CD14-positive monocyte (primary cell): ENCODE results near the gene TAAR6. TPM values are rescaled to one million over a fixed set of nuclear protein-coding genes. Genes with fewer than 3 reads are reported as not detected.

Experiments used
- DNase-seq, 3 donors: peaks; one replicate each; pipeline ENCODE4 v3.0.0-alpha.2; 2011 to 2022
- H2AFZ ChIP-seq: 2 replicates; pipeline ENCODE4 v1.6.0; 2012; ENCODE audit warnings: mild to moderate bottlenecking, low read depth, low read length, inconsistent platforms; ENCODE audit not compliant: insufficient read depth, poor library complexity, severe bottlenecking
- H3K27ac ChIP-seq, 2 donors: 1 replicate in 1 of 2; 2 replicates in 1 of 2; pipeline ENCODE4 v1.5.1; 2012 to 2013; ENCODE audit warnings: low read length in 2 of 2, control low read depth in 1 of 2, inconsistent platforms in 1 of 2, low read depth in 1 of 2, mild to moderate bottlenecking in 1 of 2
- H3K27me3 ChIP-seq, 2 donors: one replicate each; pipeline versions ENCODE4 v1.6.0 to v1.6.1; 2011 to 2013; ENCODE audit warnings: low read length in 2 of 2; ENCODE audit not compliant: control insufficient read depth in 2 of 2, insufficient read depth in 2 of 2
- H3K36me3 ChIP-seq, 2 donors: replicated peaks in 1 of 2; 1 replicate in 1 of 2; 2 replicates in 1 of 2; pipeline versions ENCODE4 v1.5.1 to v1.6.1; 2012 to 2013; ENCODE audit warnings: low read length in 2 of 2, control low read depth in 1 of 2, inconsistent platforms in 1 of 2, mild to moderate bottlenecking in 1 of 2; ENCODE audit not compliant: insufficient read depth in 2 of 2, control insufficient read depth in 1 of 2
- H3K4me1 ChIP-seq, 2 donors: 1 replicate in 1 of 2; 2 replicates in 1 of 2; pipeline versions ENCODE4 v1.5.1 to v1.6.1; 2012 to 2013; ENCODE audit warnings: low read length in 2 of 2, control low read depth in 1 of 2, inconsistent platforms in 1 of 2, mild to moderate bottlenecking in 1 of 2, moderate library complexity in 1 of 2; ENCODE audit not compliant: insufficient read depth in 2 of 2, control insufficient read depth in 1 of 2
- H3K4me2 ChIP-seq: replicated peaks from 2 replicates; pipeline ENCODE3; 2012; ENCODE audit warnings: low read length, moderate library complexity, mild to moderate bottlenecking; ENCODE audit not compliant: poor library complexity, severe bottlenecking; ENCODE audit errors: extremely low read depth
- H3K4me3 ChIP-seq, 3 experiments: fragments of 200-600 bp in 1 of 3; sonication (generic) in 1 of 3; replicated peaks in 1 of 3; 1 replicate in 2 of 3; 2 replicates in 1 of 3; pipeline ENCODE4 v1.5.1; 2011 to 2013; ENCODE audit warnings: low read length in 3 of 3, mild to moderate bottlenecking in 3 of 3, control low read depth in 2 of 3, low read depth in 2 of 3, inconsistent platforms in 1 of 3, moderate library complexity in 1 of 3
- H3K79me2 ChIP-seq: 2 replicates; pipeline ENCODE4 v1.6.0; 2012; ENCODE audit warnings: mild to moderate bottlenecking, control low read depth, inconsistent platforms, low read length, moderate library complexity; ENCODE audit not compliant: insufficient read depth
- H3K9ac ChIP-seq: 2 replicates; pipeline ENCODE4 v1.6.0; 2017; ENCODE audit warnings: low read length, mild to moderate bottlenecking; ENCODE audit not compliant: insufficient read depth, poor library complexity, severe bottlenecking
- H3K9me3 ChIP-seq, 2 donors: replicated peaks in 1 of 2; 1 replicate in 1 of 2; 2 replicates in 1 of 2; pipeline versions ENCODE4 v1.5.1 to v1.6.1; 2012 to 2013; ENCODE audit warnings: low read length in 2 of 2, control low read depth in 1 of 2; ENCODE audit not compliant: control insufficient read depth in 1 of 2, insufficient read depth in 1 of 2
- H4K20me1 ChIP-seq: 2 replicates; pipeline ENCODE4 v1.6.0; 2012; ENCODE audit warnings: mild to moderate bottlenecking, low read length, control low read depth, moderate library complexity; ENCODE audit not compliant: insufficient read depth
- H3K27ac Mint-ChIP-seq, 7 donors: one replicate each; pipeline ENCODE4 v1.8.0; 2020; ENCODE audit warnings: mild to moderate bottlenecking in 7 of 7, mixed read lengths in 7 of 7, moderate library complexity in 6 of 7, inconsistent platforms in 2 of 7
- H3K27me3 Mint-ChIP-seq, 3 donors: one replicate each; pipeline ENCODE4 v1.8.0; 2021 to 2022; ENCODE audit warnings: low read depth in 3 of 3, mild to moderate bottlenecking in 3 of 3, mixed read lengths in 3 of 3, moderate library complexity in 3 of 3, inconsistent platforms in 1 of 3
- H3K36me3 Mint-ChIP-seq, 2 donors: one replicate each; pipeline ENCODE4 v1.8.0; 2020; ENCODE audit warnings: mixed read lengths in 2 of 2, inconsistent platforms in 1 of 2, mild to moderate bottlenecking in 1 of 2
- H3K4me1 Mint-ChIP-seq: one replicate; pipeline ENCODE4 v1.8.0; 2020; ENCODE audit warnings: mild to moderate bottlenecking, mixed read lengths
- H3K4me3 Mint-ChIP-seq, 2 donors: one replicate each; pipeline ENCODE4 v1.8.0; 2020; ENCODE audit warnings: mild to moderate bottlenecking in 2 of 2, mixed read lengths in 2 of 2, moderate library complexity in 1 of 2
- H3K9me3 Mint-ChIP-seq, 7 donors: one replicate each; pipeline ENCODE4 v1.8.0; 2020 to 2022; ENCODE audit warnings: mixed read lengths in 7 of 7, mild to moderate bottlenecking in 6 of 7, moderate library complexity in 6 of 7, inconsistent platforms in 2 of 7
- CTCF ChIP-seq: fragments of 200-600 bp; IDR thresholded peaks from one replicate; pipeline ENCODE4 v1.8.0; 2022; ENCODE audit warnings: antibody characterized with exemption, mild to moderate bottlenecking
- WGBS: methylation state at CpG from one replicate; pipeline ENCODE4 v1.1.5; 2013; ENCODE audit warnings: missing lambda C conversion rate; ENCODE audit not compliant: insufficient coverage; 5-methylcytosine and 5-hydroxymethylcytosine counted together
- intact Hi-C, 2 donors: fragments of 100-400 bp; cut with micrococcal nuclease; formaldehyde crosslinking; loops; one replicate each; pipeline versions ENCODE4 v1.15.0 to v1.15.1; 2023
- polyA plus RNA-seq, 3 donors: library from polyadenylated mRNA; depleted of rRNA in 1 of 3; unstranded in 2 of 3; stranded (reverse) in 1 of 3; fragments of 300-500 nt in 2 of 3; fragments of >200 nt in 1 of 3; fragmentation: Illumina TruSeq in 2 of 3; gene quantifications; 1 replicate in 2 of 3; 2 replicates in 1 of 3; pipeline ENCODE4 v1.2.3, GENCODE V29; 2012 to 2021

The TAAR6 gene
- polyA plus RNA-seq, 3 donors = not detected

GRCh38 chr6:132604635-132605152 is 34.6 kb downstream of the TAAR6 start:
- Histone ChIP-seq H2AFZ (no peak overlapping the region), H3K27ac (no peak overlapping the region), H3K36me3 (no peaks in the 10 kb centered on the region), H3K79me2 (no peaks in the 10 kb centered on the region), H3K9me3 (no peaks in the 10 kb centered on the region), H3K4me2 (no peak overlapping the region), H3K4me1 (peaks cover 1 to 4% of the 10 kb centered on the region in 2 donors), H3K4me3 (no peak overlapping the region), H4K20me1 (no peaks in the 10 kb centered on the region), H3K27me3 (no peaks in the 10 kb centered on the region), H3K9ac (no peak overlapping the region)
- Mint-ChIP-seq H3K27ac (no peak overlapping the region), H3K4me1 (peaks cover 4% of the 10 kb centered on the region), H3K4me3 (no peak overlapping the region), H3K36me3 (no peaks in the 10 kb centered on the region), H3K9me3 (no peaks in the 10 kb centered on the region), H3K27me3 (peaks cover 2 to 4% (median 4%) of the 10 kb centered on the region in 3 donors)
- WGBS = 89% methylated on average over 5 of the region's 8 CpGs
- DNase-seq = no peak
- TF ChIP-seq CTCF = no peak
- intact Hi-C loops = no loop called here

DNA sequence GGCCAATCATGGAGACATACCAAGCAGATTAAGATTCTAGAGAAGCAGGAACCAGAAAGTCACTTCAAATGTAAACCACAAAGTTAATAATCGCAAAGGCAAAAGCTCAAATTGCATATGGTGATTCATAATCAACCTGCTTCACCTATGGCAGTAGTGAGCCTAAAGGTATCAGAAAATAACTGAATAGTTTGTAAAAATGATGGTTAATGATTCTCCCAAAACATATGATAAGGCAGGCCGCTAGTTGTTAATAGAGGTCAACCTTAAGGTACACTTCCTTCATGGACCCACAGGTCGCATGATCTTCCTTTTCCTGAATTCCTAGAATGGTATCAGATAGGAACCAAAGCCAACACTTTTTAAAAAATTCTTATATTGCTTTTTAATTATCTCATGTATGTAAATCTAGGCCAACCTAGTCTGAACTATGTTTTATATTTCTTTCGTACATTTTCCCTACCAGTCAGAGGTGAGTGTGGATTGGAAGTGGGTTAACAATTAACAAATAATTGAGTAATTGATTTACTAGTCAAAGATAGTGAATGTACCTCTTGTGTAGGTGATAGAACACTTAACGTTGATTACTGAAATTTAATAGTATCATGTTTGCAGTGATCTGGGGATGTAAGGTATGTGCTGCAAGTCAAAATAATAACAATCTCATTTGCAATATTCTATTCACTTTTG is 37.6 kb downstream of the TAAR6 start:
- H3K4me1 ChIP-seq = peaks cover 8 to 13% of the 10 kb centered on the region in 2 donors
- no CpG with 5 or more reads among the region's 5 CpGs for WGBS
- no peaks in the 10 kb centered on the region for H3K79me2 ChIP-seq
- Mint-ChIP-seq H3K27ac (no peak overlapping the region), H3K4me1 (peaks cover 6% of the 10 kb centered on the region), H3K4me3 (no peak overlapping the region), H3K27me3 (peaks cover 2 to 4% (median 4%) of the 10 kb centered on the region in 3 donors), H3K36me3 (no peaks in the 10 kb centered on the region), H3K9me3 (no peaks in the 10 kb centered on the region)
- no peak for TF ChIP-seq CTCF
- no peaks in the 10 kb centered on the region for H3K36me3 ChIP-seq
- no peak overlapping the region for H3K4me2 ChIP-seq
- no peak for DNase-seq
- H3K27me3 ChIP-seq = no peaks in the 10 kb centered on the region
- H2AFZ ChIP-seq = no peak overlapping the region
- H4K20me1 ChIP-seq = no peaks in the 10 kb centered on the region
- H3K27ac ChIP-seq = no peak overlapping the region
- H3K4me3 ChIP-seq = no peak overlapping the region
- intact Hi-C loops = no loop called here
- H3K9me3 ChIP-seq = no peaks in the 10 kb centered on the region
- H3K9ac ChIP-seq = no peak overlapping the region
